Upper lobe of left lung (tissue), 6 donors: ENCODE results near the gene AQP3. TPM values are rescaled to one million over a fixed set of nuclear protein-coding genes. Genes with fewer than 3 reads are reported as not detected.

ENCODE experiments used
- ATAC-seq, 2 donors: fragments of 200-7000 bp; cut with Tn5 transposase; one replicate each; pipeline ENCODE4 v1.9.1; 2022; ENCODE audit warnings: mild to moderate bottlenecking in 2 of 2, moderate library complexity in 2 of 2; ENCODE audit not compliant: low FRiP score in 2 of 2
- DNase-seq, 2 donors: peaks; one replicate each; pipeline ENCODE4 v3.0.0-alpha.2; 2019 to 2020
- H3K27ac ChIP-seq, 4 donors: fragments of 200-600 bp; sonication (generic); one replicate each; pipeline ENCODE4 v1.5.1; 2016 to 2019
- H3K27me3 ChIP-seq, 4 donors: fragments of 200-600 bp; sonication (generic); one replicate each; pipeline ENCODE4 v1.5.1; 2017 to 2019
- H3K36me3 ChIP-seq, 4 donors: fragments of 200-600 bp; sonication (generic); one replicate each; pipeline ENCODE4 v1.5.1; 2016 to 2019
- H3K4me1 ChIP-seq, 4 donors: fragments of 200-600 bp; sonication (generic); one replicate each; pipeline ENCODE4 v1.5.1; 2018 to 2019
- H3K4me3 ChIP-seq, 4 donors: fragments of 200-600 bp; sonication (generic); one replicate each; pipeline ENCODE4 v1.5.1; 2017 to 2019; ENCODE audit warnings: mild to moderate bottlenecking in 2 of 4, moderate library complexity in 1 of 4
- H3K9me3 ChIP-seq, 4 donors: fragments of 200-600 bp; sonication (generic); one replicate each; pipeline ENCODE4 v1.5.1; 2018 to 2019
- EP300 ChIP-seq, 4 donors: sonication (generic); formaldehyde crosslinking; IDR thresholded peaks; one replicate each; pipeline ENCODE4 v1.5.1; 2017; ENCODE audit warnings: antibody characterized with exemption in 4 of 4, control low read depth in 2 of 4
- POLR2A ChIP-seq, 4 donors: fragments of 450-650 bp; IDR thresholded peaks; one replicate each; pipeline ENCODE4 v1.5.1; 2016 to 2017; ENCODE audit warnings: antibody characterized with exemption in 4 of 4, mild to moderate bottlenecking in 2 of 4
- POLR2AphosphoS5 ChIP-seq, 2 donors: sonication (generic); formaldehyde crosslinking; IDR thresholded peaks; one replicate each; pipeline ENCODE4 v1.5.1; 2017; ENCODE audit warnings: antibody characterized with exemption in 2 of 2
- WGBS, 2 donors: methylation state at CpG; one replicate each; pipeline ENCODE4 v1.1.5; 2017 to 2018; 5-methylcytosine and 5-hydroxymethylcytosine counted together
- total RNA-seq, 6 donors: library from RNA; depleted of rRNA in 4 of 6; stranded (reverse); fragments of >200 nt in 4 of 6; gene quantifications; one replicate each; pipeline versions ENCODE4 v1.1.0 to v1.2.1, GENCODE V29; 2016 to 2021
- TF ChIP-seq, protein P1 (sequence below), 6 experiments: fragments of 450-650 bp in 4 of 6; fragments of 200-600 bp in 2 of 6; sonication (generic) in 2 of 6; IDR thresholded peaks; one replicate each; pipeline ENCODE4 v1.5.1; 2016 to 2019; ENCODE audit warnings: antibody characterized with exemption in 6 of 6
- donor health status: DM: no; HTN: no; CAD: no; lungs with moderate emphysema.
- donor health status: DM: no; HTN: yes; CAD: no; lungs with severe emphysema.

The AQP3 gene
- total RNA-seq, 6 donors from 2014 or later, result 62.5 to 468 (median 201) TPM

DNA sequence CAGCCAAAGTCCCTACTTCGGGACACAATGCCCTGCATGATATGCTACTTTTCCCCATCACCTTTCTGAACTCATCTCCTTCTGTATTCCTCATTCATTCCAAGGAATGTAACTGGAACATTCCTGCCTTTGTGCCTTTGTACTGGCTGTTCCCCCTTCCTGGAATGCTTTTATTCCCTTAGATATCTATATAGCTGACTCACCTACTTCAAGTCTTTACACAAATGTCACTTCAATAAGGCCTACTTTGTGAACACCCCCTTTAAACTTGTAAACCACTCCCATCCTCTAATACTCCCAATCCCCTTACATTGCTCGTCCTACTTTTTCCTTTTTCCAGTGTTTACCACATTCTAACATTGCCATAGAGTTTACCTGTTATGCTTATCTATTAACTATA is 24.0 kb upstream of the AQP3 start:
- Histone ChIP-seq H3K27me3 (no peaks in the 10 kb centered on the region), H3K27ac (no peak overlapping the region), H3K36me3 (peaks cover 19 to 59% (median 52%) of the 10 kb centered on the region in 4 donors), H3K4me3 (no peak overlapping the region), H3K9me3 (no peaks in the 10 kb centered on the region), H3K4me1 (peaks cover 19 to 27% (median 22%) of the 10 kb centered on the region in 4 donors)
- no peak for ATAC-seq
- TF ChIP-seq POLR2AphosphoS5 (IDR thresholded peaks at IDR 0.05), result no peak
- TF ChIP-seq EP300 (IDR thresholded peaks at IDR 0.05), result no peak
- TF ChIP-seq, protein P1, sequence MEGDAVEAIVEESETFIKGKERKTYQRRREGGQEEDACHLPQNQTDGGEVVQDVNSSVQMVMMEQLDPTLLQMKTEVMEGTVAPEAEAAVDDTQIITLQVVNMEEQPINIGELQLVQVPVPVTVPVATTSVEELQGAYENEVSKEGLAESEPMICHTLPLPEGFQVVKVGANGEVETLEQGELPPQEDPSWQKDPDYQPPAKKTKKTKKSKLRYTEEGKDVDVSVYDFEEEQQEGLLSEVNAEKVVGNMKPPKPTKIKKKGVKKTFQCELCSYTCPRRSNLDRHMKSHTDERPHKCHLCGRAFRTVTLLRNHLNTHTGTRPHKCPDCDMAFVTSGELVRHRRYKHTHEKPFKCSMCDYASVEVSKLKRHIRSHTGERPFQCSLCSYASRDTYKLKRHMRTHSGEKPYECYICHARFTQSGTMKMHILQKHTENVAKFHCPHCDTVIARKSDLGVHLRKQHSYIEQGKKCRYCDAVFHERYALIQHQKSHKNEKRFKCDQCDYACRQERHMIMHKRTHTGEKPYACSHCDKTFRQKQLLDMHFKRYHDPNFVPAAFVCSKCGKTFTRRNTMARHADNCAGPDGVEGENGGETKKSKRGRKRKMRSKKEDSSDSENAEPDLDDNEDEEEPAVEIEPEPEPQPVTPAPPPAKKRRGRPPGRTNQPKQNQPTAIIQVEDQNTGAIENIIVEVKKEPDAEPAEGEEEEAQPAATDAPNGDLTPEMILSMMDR (IDR thresholded peaks at IDR 0.05), result no peak
- TF ChIP-seq POLR2A (IDR thresholded peaks at IDR 0.05), result no peak
- DNase-seq, result no peak
- WGBS, 2 donors, result 81 to 83% methylated on average over 2 of the region's 2 CpGs

GRCh38 chr9:33469891-33470290 is 22.5 kb upstream of the AQP3 start:
- TF ChIP-seq POLR2AphosphoS5 (IDR thresholded peaks at IDR 0.05), result no peak
- no peak for TF ChIP-seq EP300 (IDR thresholded peaks at IDR 0.05)
- TF ChIP-seq, protein P1 (IDR thresholded peaks at IDR 0.05), result no peak
- TF ChIP-seq POLR2A (IDR thresholded peaks at IDR 0.05), result no peak
- no peak overlapping the region for H3K27ac ChIP-seq
- ATAC-seq, result no peak
- no peak for DNase-seq
- H3K27me3 ChIP-seq, result no peaks in the 10 kb centered on the region
- no peak overlapping the region for H3K4me3 ChIP-seq
- peaks cover 19 to 27% (median 22%) of the 10 kb centered on the region in 4 donors for H3K4me1 ChIP-seq
- no peaks in the 10 kb centered on the region for H3K9me3 ChIP-seq
- 95 to 98% methylated on average over 6 of the region's 6 CpGs for WGBS, 2 donors
- H3K36me3 ChIP-seq, result peaks cover 34 to 73% (median 66%) of the 10 kb centered on the region in 4 donors

DNA sequence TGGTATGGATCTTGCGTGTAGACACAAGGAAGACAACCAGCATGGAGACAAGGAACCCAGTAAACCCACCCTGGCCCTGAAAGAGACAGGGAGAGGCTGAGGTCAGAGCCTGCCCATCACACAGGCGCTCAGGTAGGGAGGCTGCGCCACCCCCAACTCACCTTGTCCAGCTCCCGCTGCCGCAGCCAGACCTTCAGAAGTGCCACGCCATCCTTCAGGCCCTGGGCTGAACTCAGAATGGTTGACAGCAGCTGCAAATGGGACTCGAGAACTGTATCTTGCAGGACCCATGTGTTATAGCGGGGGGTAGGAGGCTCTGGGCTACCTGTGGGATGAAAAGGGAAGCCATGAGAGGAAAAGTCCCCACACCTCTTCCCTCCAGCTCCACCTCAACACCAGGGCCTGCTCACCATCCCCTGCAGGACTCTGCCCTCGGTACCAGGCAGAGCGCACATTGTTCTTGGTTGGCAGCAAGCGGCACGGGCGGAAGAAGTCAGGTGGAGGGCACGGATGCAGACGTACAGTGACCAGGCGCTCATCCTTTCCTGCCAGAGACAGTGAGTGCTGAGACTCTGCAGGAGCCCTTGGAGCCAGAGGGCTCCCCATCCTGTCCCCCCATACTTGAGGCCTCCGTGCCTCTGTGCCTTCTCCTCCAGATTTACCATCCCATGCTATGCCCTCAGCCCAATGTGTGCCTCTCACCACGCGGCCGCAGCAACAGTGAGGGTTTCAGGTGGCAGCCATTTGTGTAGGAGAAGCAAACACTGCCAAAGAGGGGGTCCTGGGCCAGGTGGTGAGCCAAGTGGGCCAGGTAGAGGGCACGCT is 21.6 kb upstream of the AQP3 start:
- Histone ChIP-seq H3K4me1 (peaks cover 17 to 24% (median 19%) of the 10 kb centered on the region in 4 donors), H3K9me3 (no peaks in the 10 kb centered on the region), H3K4me3 (no peak overlapping the region), H3K27me3 (no peaks in the 10 kb centered on the region), H3K27ac (no peak overlapping the region), H3K36me3 (peaks cover 41 to 82% (median 75%) of the 10 kb centered on the region in 4 donors)
- TF ChIP-seq, protein P1 (IDR thresholded peaks at IDR 0.05), result no peak
- TF ChIP-seq POLR2A (IDR thresholded peaks at IDR 0.05) (no peak), POLR2AphosphoS5 (IDR thresholded peaks at IDR 0.05) (no peak), EP300 (IDR thresholded peaks at IDR 0.05) (no peak)
- ATAC-seq (no peak), DNase-seq (no peak)
- 91 to 98% methylated on average over 10 to 21 of the region's 21 CpGs for WGBS, 2 donors

- H3K4me1 ChIP-seq, result peaks cover 15 to 21% (median 18%) of the 10 kb centered on the region in 4 donors
- H3K36me3 ChIP-seq, result peaks cover 44 to 90% (median 82%) of the 10 kb centered on the region in 4 donors
- DNase-seq (no peak), ATAC-seq (no peak)
- no peak overlapping the region for H3K27ac ChIP-seq
- TF ChIP-seq POLR2A (IDR thresholded peaks at IDR 0.05), result no peak
- no peak for TF ChIP-seq EP300 (IDR thresholded peaks at IDR 0.05)
- TF ChIP-seq, protein P1 (IDR thresholded peaks at IDR 0.05), result no peak
- TF ChIP-seq POLR2AphosphoS5 (IDR thresholded peaks at IDR 0.05), result no peak
- no peaks in the 10 kb centered on the region for H3K9me3 ChIP-seq
- 92 to 94% methylated on average over 4 of the region's 4 CpGs for WGBS, 2 donors
- H3K27me3 ChIP-seq, result no peaks in the 10 kb centered on the region
- H3K4me3 ChIP-seq, result no peak overlapping the region
Measured at GRCh38 chr9:33468215-33468730, 20.9 kb upstream of the AQP3 start.
